ENCODE measurements around the gene KIZ.

The KIZ gene

GRCh38 chr20:21181028-21181427 lies 55.1 kb downstream of the KIZ start:
- no peak for DNase-seq

DNA sequence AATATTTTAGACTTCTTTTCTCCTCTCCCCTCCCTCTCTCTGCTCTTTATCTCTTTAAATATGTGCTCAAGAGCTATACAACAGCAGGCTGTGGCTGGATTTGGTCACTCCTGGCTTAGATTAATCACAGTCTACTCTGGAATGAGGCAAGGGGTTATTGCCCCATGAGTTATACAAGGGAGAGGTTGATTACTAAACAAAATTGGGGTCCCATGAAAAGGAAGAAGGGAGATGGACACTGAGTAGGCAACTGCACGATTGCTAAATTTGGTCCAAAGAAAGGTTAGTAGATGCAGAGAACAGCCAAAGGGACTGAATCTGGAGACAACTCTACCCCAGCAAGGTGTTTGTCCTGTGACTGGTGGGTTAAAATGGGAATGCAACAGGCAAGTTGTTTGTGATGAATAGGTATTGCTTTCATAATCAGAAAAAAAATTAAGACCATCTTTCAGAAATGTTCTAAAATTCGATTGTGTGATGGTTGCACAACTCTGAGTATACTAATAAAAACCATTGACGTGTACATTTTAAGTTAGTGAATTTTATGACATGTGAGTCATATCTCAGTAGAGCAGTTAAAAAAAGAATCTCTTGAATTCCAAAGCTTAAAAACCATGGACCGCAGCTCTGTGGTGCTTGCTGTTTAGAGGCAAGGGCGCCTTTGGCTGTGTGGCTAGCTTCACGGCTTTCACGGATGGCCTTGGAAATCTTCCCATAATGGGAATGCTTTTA lies 57.1 kb downstream of the KIZ start:
- DNase-seq = no peak

DNA sequence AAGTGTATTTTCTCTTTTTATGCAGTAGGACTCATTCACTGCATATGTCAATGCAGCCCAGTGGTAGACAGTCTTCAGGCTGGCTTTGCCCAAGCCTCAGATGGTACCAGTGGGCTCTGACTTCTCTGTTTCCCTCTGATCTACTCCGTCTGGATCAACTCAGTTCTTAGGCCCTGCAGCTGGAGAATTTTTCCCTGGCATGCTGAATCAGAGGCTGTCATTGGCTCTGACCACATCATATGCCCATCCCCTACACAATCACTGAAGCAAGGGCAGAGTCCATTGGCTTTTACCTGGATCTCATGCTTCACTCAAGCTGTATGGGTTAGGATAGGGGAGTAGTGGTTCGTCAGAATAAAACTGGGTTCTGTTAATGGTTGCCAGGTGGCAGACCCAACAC lies 57.8 kb downstream of the KIZ start:
- DNase-seq = no peak

DNA sequence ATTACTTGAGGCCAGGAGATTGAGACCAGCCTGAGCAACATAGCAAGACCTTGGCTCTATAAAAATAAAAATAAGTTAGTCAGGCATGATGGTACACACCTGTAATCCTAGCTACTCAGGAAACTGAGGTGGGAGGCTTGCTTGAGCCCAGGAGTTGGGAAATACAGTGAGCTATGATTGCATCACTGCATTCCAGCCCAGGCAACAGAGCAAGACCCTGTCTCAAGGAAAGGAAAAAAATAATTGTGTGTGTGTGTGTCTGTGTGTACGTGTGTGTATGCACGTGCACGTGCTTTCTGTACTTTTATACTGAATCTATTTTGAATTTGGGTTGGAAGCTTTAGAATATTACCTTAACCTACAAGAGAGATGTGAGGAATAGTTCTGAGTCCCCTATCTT lies 58.9 kb downstream of the KIZ start:
- no peak for DNase-seq

DNA sequence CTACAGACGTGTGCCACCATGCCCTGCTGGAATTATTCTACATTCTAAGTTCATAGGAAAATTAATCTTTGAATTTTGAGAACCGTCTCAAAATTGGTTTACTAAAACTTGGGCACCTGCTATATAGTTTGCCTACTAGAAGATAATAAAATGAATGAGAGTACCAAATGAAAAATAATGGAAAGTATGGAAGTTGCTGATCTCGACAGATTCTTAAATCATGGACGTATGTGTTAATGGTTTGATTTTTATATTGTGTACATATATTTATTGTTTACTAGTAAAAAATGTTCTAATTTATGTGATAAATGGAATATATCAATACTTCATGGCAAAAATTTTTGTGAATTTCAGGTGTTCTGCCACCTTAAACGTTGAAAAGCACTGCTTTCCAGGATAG lies 60.0 kb downstream of the KIZ start:
- DNase-seq = no peak

- DNase-seq = no peak
Measured at GRCh38 chr20:21189761-21190523, 64.1 kb downstream of the KIZ start.

- no peak for DNase-seq
Measured at GRCh38 chr20:21190869-21191268, 65.0 kb downstream of the KIZ start.

DNA sequence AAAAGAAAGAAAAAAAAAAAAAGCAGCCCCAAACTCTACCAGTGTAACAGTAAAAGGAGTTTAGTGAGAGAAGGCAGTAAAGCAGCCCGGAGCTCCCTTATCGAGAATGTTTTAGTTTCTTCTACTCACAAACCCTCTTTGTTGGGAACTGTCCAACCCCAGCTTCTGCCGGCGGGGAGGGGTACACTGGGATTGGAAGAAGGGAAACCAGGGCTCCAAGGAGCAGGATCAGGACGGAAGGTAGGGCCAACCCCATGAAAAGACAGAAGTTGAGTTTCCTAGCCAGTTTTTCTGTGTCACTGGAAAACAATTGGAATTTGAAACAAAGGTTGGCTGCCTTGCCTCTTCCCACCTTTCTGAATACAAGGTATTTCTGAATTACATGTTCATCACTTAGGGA lies 66.0 kb downstream of the KIZ start:
- no peak for DNase-seq

DNA sequence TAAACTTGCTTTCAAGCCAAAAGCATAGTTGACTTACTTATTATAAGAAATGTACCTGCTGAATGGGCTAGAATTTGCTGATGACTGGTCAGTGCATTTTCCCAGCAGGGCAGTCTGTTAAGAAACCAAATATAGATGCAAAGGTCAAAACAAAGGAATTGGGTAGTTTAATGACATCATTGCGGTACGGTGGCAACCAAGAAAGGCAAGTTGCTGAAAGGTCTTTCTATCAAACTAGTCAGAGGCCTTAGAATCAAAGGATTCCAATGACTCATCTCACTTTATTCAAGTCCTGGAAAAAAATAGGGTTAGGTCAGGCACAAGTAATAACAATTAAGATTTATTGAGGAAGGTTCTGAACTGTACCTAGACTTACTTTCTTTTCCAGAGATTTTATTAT lies 76.4 kb downstream of the KIZ start:
- no peak for DNase-seq

DNA sequence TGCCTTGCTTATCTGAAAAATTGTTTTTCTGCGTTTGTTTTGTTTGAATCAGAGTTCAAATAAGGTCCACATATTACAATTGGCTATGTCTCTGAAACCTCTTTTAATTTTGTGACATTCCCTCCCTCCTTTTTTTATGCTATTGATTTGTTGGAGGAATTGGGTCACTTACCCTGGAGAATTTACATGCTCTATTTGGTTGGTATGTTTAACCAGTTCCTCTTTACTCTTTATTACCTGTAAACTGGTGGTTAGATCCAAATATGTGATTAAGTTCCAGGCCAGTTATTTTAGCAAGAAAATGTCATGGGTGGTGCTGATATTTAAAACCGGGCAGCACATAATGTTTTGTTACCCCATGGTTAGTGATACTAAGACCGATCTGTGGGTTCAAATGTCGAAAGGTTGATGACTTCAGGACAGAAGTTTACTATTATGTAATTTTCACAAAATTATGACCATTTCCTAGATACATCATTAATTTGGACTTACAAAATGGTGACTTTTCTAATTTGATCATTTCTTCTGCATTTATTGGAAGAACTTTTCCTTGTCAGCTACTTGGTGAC lies 77.3 kb downstream of the KIZ start:
- no peak for DNase-seq

DNA sequence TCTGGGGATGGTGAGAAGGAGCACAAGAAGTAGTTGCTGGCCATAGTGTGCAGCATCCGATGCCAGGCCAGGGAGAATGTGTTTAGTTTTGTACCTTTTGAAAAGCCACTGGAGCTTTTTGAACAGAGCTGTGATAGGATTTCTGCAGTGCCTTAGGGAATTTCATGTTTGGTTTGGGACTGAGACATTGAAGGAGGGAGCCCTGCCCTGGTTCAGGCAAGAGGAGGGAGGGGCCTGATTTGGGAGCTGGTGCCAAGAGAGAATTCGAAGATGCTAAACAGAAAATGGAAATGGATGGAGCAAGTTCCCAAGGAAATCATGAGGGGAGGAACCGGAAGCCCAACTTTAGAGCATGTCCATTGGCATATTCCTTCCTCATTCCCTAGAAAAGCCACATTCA lies 80.7 kb downstream of the KIZ start:
- no peak for DNase-seq

GRCh38 chr20:21208999-21209398 lies 83.1 kb downstream of the KIZ start:
- no peak for DNase-seq

- DNase-seq = no peak
Measured at GRCh38 chr20:21209668-21210067, 83.8 kb downstream of the KIZ start.

GRCh38 chr20:21213691-21214090 lies 87.8 kb downstream of the KIZ start:
- DNase-seq = no peak

GRCh38 chr20:21214431-21214830 lies 88.5 kb downstream of the KIZ start:
- no peak for DNase-seq

GRCh38 chr20:21219686-21220085 lies 93.8 kb downstream of the KIZ start:
- no peak for DNase-seq

DNA sequence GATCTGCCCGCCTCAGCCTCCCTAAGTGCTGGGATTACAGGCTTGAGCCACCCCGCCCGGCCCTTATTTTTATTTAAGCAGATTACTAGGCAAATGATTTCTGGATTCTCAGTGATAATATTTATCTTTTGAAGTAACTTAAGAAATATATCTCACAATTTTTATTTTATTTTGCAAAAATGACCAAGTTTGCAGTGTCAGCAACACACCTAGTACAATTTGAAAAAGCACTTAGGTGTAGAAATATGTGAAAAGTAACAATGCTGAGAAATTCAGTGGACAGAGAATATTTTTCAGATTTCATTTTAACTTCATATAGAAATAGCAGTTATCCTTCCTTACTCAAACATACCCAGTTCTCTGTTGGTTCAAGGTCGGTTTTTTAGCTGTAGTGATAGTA lies 98.3 kb downstream of the KIZ start:
- no peak for DNase-seq

DNA sequence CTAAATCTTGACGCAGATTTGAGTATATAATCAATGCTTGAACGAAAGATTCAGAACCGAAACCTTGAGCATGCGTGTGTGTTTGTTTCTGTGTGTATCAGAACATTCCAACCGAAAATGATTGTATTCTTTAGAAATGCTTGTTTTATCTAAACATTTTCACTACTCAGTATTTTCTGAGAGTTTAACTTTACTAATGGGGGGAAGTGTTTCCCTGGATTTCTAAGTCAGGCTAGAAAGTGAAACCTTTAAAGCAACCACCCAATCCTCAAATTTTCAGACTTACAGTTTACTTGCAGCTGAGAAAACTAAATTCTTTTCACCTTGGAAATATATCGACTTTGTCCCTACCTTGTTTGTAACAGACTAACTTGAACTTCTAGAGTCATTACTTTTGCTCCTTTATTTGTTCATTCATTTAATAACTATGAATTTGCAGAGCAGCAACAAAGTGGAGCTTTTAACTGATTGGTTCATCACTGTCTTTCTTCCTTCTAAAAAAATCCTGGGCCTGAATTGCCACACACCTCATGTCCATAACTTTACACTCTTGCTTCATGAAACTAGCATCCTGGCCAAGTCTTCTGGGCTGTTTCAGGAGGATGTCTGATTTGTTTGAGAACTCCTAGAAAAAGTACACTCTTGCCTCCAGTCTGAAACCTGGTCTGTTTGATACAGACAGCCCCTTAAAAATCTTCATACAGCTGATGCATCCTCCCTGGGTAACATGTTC lies 99.5 kb downstream of the KIZ start:
- no peak for DNase-seq

- DNase-seq = no peak
Measured at GRCh38 chr20:21228511-21228910, 102.6 kb downstream of the KIZ start.

DNA sequence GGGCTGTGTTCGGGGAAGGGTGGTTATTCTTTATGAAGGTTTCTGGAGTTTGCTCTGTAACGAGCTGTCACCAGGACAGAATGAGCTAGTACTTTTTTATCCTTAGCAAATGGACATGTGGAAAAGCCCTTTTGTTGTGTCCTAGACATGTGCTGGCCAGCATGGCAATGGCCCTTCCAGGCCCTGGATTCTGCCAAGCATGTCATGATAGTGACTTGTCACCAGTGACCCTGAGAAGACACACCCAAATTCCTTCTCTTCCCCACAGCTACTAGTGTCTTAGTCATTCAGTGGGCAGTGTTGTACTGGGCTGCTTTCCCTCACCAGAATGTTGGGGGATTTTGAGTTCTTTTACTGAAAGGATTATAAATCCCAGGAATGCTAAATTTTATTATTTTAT lies 103.3 kb downstream of the KIZ start:
- no peak for DNase-seq

GRCh38 chr20:21230220-21230619 lies 104.3 kb downstream of the KIZ start:
- no peak for DNase-seq

DNA sequence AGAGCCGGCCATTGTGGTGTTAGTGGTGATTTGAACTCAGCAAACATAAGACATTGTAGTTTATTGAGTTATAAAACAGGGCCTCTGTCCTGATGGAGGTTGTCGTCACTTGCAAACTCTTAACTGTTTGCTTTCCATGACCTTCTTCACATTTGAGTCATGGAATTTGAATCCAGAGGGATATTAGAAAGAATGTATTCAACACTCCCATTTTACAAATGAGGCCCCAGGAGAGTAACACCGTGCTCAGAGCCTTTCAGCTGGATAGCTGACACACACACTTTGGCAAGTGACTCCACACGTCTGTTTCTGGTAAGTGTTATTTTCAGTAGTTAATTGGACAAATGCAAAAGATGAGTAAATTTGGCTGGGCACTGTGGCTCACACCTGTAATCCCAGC lies 104.8 kb downstream of the KIZ start:
- DNase-seq = no peak

- DNase-seq = no peak
Measured at GRCh38 chr20:21232546-21233280, 106.8 kb downstream of the KIZ start.
